ENCODE results near the gene GPAM.

DNA sequence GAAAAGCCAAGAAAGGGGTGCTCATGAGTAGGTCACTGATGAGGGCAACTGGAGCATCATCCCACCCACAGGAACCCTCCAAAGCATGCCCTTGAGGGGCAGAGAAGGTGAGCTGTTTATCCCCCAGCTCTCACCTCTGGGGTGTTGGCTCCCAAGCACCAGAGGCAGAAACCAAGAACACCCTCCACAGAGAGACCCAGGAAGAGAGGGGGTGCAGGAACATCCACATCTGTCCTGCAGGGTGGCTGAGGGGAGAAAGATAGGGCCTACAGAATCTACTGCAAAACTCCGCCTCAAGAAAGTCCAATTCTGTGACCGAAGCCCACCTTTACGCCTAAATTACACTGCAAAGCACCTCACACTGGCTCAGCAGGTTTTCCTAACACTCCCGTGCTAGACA is 40.1 kb downstream of the GPAM start:
- TF ChIP-seq, protein P1, sequence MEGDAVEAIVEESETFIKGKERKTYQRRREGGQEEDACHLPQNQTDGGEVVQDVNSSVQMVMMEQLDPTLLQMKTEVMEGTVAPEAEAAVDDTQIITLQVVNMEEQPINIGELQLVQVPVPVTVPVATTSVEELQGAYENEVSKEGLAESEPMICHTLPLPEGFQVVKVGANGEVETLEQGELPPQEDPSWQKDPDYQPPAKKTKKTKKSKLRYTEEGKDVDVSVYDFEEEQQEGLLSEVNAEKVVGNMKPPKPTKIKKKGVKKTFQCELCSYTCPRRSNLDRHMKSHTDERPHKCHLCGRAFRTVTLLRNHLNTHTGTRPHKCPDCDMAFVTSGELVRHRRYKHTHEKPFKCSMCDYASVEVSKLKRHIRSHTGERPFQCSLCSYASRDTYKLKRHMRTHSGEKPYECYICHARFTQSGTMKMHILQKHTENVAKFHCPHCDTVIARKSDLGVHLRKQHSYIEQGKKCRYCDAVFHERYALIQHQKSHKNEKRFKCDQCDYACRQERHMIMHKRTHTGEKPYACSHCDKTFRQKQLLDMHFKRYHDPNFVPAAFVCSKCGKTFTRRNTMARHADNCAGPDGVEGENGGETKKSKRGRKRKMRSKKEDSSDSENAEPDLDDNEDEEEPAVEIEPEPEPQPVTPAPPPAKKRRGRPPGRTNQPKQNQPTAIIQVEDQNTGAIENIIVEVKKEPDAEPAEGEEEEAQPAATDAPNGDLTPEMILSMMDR (IDR thresholded peaks at IDR 0.05) = no peak
- TF ChIP-seq POLR2A (IDR thresholded peaks at IDR 0.05) = no peak
